ENCODE data around the gene TPGS2. TPM values are rescaled to one million over a fixed set of nuclear protein-coding genes. Genes with fewer than 3 reads are reported as not detected.
A peak's percentile ranks its signal among the peaks of the same experiment; 100 is the strongest.

Gene TPGS2
- polyA plus RNA-seq, 1 of the 3 experiments (the other 2 are of a cell fraction) = 235 TPM

DNA sequence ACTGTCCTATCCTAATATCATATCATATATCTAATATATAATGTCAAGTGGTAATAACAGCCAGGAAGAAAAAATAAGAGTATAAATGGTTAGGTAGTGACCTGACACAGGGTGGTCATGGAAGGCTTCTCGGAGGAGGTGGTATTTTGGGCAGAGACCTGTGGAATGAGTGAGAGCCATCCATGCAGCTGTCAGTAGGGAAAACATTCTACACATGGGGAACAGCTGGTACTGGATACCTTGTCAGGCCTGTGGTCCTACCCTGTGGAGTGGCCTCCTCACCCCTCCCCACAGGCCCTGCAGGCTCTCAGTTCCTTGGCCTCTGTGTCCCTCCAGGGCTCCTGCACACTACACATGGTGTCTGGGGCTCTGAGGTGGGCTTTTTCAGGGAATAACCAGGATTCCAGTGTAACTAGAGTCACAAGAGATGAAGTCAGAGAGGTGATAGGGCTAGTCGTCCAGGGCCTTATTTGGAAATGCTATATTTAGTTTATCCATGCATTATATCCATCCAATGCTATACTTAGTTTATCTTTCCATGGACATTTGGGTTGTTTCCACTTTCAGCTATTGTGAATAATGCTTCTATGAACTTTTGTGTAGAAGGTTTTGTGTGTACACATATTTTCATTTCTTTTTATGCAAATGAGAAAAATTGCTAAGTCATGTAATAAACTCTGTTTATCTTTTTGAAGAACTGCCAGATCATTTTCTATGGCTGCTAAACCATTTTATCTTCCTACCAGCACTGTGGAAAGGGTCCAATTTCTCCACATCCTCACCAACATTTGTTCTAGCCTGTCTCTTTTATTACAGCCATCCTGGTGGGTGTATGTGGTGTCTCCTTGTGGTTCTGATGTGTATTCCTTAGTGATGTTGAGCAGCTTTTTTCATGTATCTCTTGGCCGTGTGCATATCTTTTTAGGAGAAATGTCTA, 75.6 kb downstream of the TPGS2 start:
- no peak for DNase-seq
- H3K9ac ChIP-seq = no peak overlapping the region
- TF ChIP-seq, protein P1, sequence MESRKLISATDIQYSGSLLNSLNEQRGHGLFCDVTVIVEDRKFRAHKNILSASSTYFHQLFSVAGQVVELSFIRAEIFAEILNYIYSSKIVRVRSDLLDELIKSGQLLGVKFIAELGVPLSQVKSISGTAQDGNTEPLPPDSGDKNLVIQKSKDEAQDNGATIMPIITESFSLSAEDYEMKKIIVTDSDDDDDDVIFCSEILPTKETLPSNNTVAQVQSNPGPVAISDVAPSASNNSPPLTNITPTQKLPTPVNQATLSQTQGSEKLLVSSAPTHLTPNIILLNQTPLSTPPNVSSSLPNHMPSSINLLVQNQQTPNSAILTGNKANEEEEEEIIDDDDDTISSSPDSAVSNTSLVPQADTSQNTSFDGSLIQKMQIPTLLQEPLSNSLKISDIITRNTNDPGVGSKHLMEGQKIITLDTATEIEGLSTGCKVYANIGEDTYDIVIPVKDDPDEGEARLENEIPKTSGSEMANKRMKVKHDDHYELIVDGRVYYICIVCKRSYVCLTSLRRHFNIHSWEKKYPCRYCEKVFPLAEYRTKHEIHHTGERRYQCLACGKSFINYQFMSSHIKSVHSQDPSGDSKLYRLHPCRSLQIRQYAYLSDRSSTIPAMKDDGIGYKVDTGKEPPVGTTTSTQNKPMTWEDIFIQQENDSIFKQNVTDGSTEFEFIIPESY (IDR thresholded peaks at IDR 0.05; ENCODE audit: borderline replicate concordance, low read depth) = no peak
- TF ChIP-seq GATA2 (CRISPR knock-in tag; IDR thresholded peaks at IDR 0.05) = no peak
- TF ChIP-seq, protein P2, sequence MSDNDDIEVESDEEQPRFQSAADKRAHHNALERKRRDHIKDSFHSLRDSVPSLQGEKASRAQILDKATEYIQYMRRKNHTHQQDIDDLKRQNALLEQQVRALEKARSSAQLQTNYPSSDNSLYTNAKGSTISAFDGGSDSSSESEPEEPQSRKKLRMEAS (IDR thresholded peaks at IDR 0.05; ENCODE audit: low read depth) = no peak
- TF ChIP-seq MXI1 (IDR thresholded peaks at IDR 0.05; ENCODE audit: low read depth, low read length) = no peak
- TF ChIP-seq RFX5 (IDR thresholded peaks at IDR 0.05; ENCODE audit: low read length) = no peak
- TF ChIP-seq TCF12 (IDR thresholded peaks at IDR 0.05) = no peak
- no peak for TF ChIP-seq RAD21 (IDR thresholded peaks at IDR 0.05; ENCODE audit: low read length)
- no peak for TF ChIP-seq POLR2AphosphoS5 (IDR thresholded peaks at IDR 0.05; ENCODE audit: low read depth, low read length)
- no peak for TF ChIP-seq RCOR1 (IDR thresholded peaks at IDR 0.05; ENCODE audit: low read length)
- TF ChIP-seq, protein P3, sequence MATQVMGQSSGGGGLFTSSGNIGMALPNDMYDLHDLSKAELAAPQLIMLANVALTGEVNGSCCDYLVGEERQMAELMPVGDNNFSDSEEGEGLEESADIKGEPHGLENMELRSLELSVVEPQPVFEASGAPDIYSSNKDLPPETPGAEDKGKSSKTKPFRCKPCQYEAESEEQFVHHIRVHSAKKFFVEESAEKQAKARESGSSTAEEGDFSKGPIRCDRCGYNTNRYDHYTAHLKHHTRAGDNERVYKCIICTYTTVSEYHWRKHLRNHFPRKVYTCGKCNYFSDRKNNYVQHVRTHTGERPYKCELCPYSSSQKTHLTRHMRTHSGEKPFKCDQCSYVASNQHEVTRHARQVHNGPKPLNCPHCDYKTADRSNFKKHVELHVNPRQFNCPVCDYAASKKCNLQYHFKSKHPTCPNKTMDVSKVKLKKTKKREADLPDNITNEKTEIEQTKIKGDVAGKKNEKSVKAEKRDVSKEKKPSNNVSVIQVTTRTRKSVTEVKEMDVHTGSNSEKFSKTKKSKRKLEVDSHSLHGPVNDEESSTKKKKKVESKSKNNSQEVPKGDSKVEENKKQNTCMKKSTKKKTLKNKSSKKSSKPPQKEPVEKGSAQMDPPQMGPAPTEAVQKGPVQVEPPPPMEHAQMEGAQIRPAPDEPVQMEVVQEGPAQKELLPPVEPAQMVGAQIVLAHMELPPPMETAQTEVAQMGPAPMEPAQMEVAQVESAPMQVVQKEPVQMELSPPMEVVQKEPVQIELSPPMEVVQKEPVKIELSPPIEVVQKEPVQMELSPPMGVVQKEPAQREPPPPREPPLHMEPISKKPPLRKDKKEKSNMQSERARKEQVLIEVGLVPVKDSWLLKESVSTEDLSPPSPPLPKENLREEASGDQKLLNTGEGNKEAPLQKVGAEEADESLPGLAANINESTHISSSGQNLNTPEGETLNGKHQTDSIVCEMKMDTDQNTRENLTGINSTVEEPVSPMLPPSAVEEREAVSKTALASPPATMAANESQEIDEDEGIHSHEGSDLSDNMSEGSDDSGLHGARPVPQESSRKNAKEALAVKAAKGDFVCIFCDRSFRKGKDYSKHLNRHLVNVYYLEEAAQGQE (IDR thresholded peaks at IDR 0.05; ENCODE audit: low read depth, low read length) = no peak
- no peak for TF ChIP-seq RXRA (IDR thresholded peaks at IDR 0.05; ENCODE audit: borderline replicate concordance, low read depth)
- no peak for TF ChIP-seq CHD2 (IDR thresholded peaks at IDR 0.05; ENCODE audit: low read length, partially characterized antibody)
- TF ChIP-seq, protein P4, sequence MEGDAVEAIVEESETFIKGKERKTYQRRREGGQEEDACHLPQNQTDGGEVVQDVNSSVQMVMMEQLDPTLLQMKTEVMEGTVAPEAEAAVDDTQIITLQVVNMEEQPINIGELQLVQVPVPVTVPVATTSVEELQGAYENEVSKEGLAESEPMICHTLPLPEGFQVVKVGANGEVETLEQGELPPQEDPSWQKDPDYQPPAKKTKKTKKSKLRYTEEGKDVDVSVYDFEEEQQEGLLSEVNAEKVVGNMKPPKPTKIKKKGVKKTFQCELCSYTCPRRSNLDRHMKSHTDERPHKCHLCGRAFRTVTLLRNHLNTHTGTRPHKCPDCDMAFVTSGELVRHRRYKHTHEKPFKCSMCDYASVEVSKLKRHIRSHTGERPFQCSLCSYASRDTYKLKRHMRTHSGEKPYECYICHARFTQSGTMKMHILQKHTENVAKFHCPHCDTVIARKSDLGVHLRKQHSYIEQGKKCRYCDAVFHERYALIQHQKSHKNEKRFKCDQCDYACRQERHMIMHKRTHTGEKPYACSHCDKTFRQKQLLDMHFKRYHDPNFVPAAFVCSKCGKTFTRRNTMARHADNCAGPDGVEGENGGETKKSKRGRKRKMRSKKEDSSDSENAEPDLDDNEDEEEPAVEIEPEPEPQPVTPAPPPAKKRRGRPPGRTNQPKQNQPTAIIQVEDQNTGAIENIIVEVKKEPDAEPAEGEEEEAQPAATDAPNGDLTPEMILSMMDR (IDR thresholded peaks at IDR 0.05) = no peak; the same call in 1 of the 2 replicates
- no peak for TF ChIP-seq GABPA (IDR thresholded peaks at IDR 0.05; ENCODE audit: low read depth)
- no peak overlapping the region for H3K4me3 ChIP-seq (ENCODE audit: low read depth in 2 of 2, low read length in 1 of 2)
- H3K9me2 ChIP-seq = no peaks in the 10 kb centered on the region
- no peaks in the 10 kb centered on the region for H4K20me1 ChIP-seq (ENCODE audit: insufficient read depth)
- peaks cover 0 to 2% of the 10 kb centered on the region in 2 experiments for H3K36me3 ChIP-seq (replicated peaks in 1 of 2; ENCODE audit: control insufficient read depth in 1 of 2, insufficient read depth in 2 of 2, low read length in 1 of 2)
- CTCF ChIA-PET = interaction anchor here (0.9 to 2.6 kb wide), 3 partner anchors 10 to 735 kb away, joined by 3 to 15 read pairs (median 3); no protein-coding TSS in a partner anchor
- H3K27me3 ChIP-seq (ENCODE audit: insufficient read depth) = no peaks in the 10 kb centered on the region
- 79% methylated on average over 3 of the region's 3 CpGs for WGBS (ENCODE audit: low lambda C conversion rate)
- POLR2A ChIA-PET = no interaction called here
- H3K4me2 ChIP-seq = no peak overlapping the region
- no peaks in the 10 kb centered on the region for H3F3A ChIP-seq (replicated peaks; ENCODE audit: insufficient read depth)
- no peak overlapping the region for H2AFZ ChIP-seq (ENCODE audit: low read depth)
- peaks cover 7 to 10% of the 10 kb centered on the region in 2 experiments; a peak in 2 of 4 replicates for H3K4me1 ChIP-seq (ENCODE audit: control insufficient read depth in 1 of 2, insufficient read depth in 2 of 2, low read depth in 1 of 2, low read length in 1 of 2)
- peak overlapping the region in 1 of 2 experiments; percentile 12; a peak in 2 of 4 replicates for H3K27ac ChIP-seq (ENCODE audit: low read depth in 2 of 2, low read length in 1 of 2)
- no peaks in the 10 kb centered on the region for H3K79me2 ChIP-seq (ENCODE audit: insufficient read depth)
- no peaks in the 10 kb centered on the region for H3K9me3 ChIP-seq

Data from SK-N-SH (cell line).